H1 (cell line): ENCODE measurements around the gene SERPINA6. TPM values are rescaled to one million over a fixed set of nuclear protein-coding genes. Genes with fewer than 3 reads are reported as not detected.

Experiments used
- CTCF ChIA-PET: fragments of 300-600 bp; sonication (Branson Sonifier 250); formaldehyde crosslinking; loops from one replicate; lab custom pipeline; 2021; ENCODE audit not compliant: partially characterized antibody; lab: Charles Lee
- POLR2A ChIA-PET: fragments of 300-600 bp; sonication (Branson Sonifier 250); formaldehyde crosslinking; loops from one replicate; lab custom pipeline; 2021; ENCODE audit warnings: inconsistent platforms; ENCODE audit not compliant: partially characterized antibody; lab: Charles Lee
- DNase-seq, 2 experiments: peaks; one replicate each; pipeline versions ENCODE4 v3.0.0 to v3.0.0-alpha.2; 2010 to 2022; ENCODE audit warnings: low spot score in 2 of 2, low read depth in 1 of 2, mixed read lengths in 1 of 2
- FAIRE-seq: peaks from 2 replicates; lab custom pipeline; 2011; peaks lifted over from hg19 to GRCh38; lab: Jason Lieb, UNC
- H2AFZ ChIP-seq: 2 replicates; pipeline ENCODE4 v1.8.1; 2012; ENCODE audit warnings: low read length, inconsistent platforms
- H2AK5ac ChIP-seq: 2 replicates; pipeline ENCODE4 v1.6.1; 2013; ENCODE audit warnings: low read depth, low read length
- H2BK120ac ChIP-seq: replicated peaks from 2 replicates; pipeline ENCODE3; 2013; ENCODE audit warnings: low read depth, low read length, inconsistent platforms
- H2BK12ac ChIP-seq: 2 replicates; pipeline ENCODE4 v1.6.1; 2013; ENCODE audit warnings: low read depth, low read length
- H2BK15ac ChIP-seq: 2 replicates; pipeline ENCODE4 v1.6.1; 2013; ENCODE audit warnings: low read length
- H2BK20ac ChIP-seq: 2 replicates; pipeline ENCODE4 v1.6.1; 2013; ENCODE audit warnings: low read length
- H2BK5ac ChIP-seq: 2 replicates; pipeline ENCODE4 v1.6.1; 2013; ENCODE audit warnings: low read depth, low read length
- H3K14ac ChIP-seq: 2 replicates; pipeline ENCODE4 v1.6.1; 2013; ENCODE audit warnings: inconsistent platforms; ENCODE audit not compliant: insufficient read length
- H3K18ac ChIP-seq: 2 replicates; pipeline ENCODE4 v1.6.1; 2013; ENCODE audit warnings: low read length; ENCODE audit errors: extremely low read depth
- H3K23ac ChIP-seq: 2 replicates; pipeline ENCODE4 v1.6.1; 2013; ENCODE audit warnings: inconsistent platforms; ENCODE audit not compliant: insufficient read length
- H3K23me2 ChIP-seq: 2 replicates; pipeline ENCODE4 v1.6.1; 2013; ENCODE audit warnings: low read depth, low read length
- H3K27ac ChIP-seq: 2 replicates; pipeline ENCODE4 v1.6.1; 2011; ENCODE audit warnings: low read depth, low read length, inconsistent platforms
- H3K27me3 ChIP-seq, 4 experiments: replicated peaks in 1 of 4; 1 replicate in 1 of 4; 2 replicates in 3 of 4; pipeline versions ENCODE4 v1.6.1 to v1.8.1; 2011 to 2013; ENCODE audit warnings: low read length in 3 of 4, mild to moderate bottlenecking in 3 of 4, inconsistent platforms in 2 of 4, mixed read lengths in 2 of 4, moderate library complexity in 1 of 4; ENCODE audit not compliant: control insufficient read depth in 3 of 4, insufficient read depth in 3 of 4; ENCODE audit errors: extremely low read depth in 1 of 4
- H3K36me3 ChIP-seq, 4 experiments: 2 replicates each; pipeline versions ENCODE4 v1.6.1 to v1.8.1; 2011 to 2013; ENCODE audit warnings: mild to moderate bottlenecking in 4 of 4, low read length in 3 of 4, moderate library complexity in 2 of 4, control low read depth in 1 of 4, inconsistent platforms in 1 of 4; ENCODE audit not compliant: insufficient read depth in 4 of 4, control insufficient read depth in 2 of 4
- H3K4ac ChIP-seq: replicated peaks from 2 replicates; pipeline ENCODE3; 2013; ENCODE audit warnings: low read length, low read depth, mixed read lengths, inconsistent platforms; ENCODE audit not compliant: insufficient read length
- H3K4me1 ChIP-seq, 4 experiments: replicated peaks in 1 of 4; 1 replicate in 1 of 4; 2 replicates in 3 of 4; pipeline versions ENCODE4 v1.6.1 to v1.8.1; 2011 to 2013; ENCODE audit warnings: low read length in 3 of 4, inconsistent platforms in 2 of 4, mixed read lengths in 1 of 4; ENCODE audit not compliant: insufficient read depth in 4 of 4, control insufficient read depth in 3 of 4
- H3K4me2 ChIP-seq, 2 experiments: 2 replicates each; pipeline versions ENCODE4 v1.6.1 to v1.8.1; 2011 to 2013; ENCODE audit warnings: low read depth in 2 of 2, low read length in 2 of 2, control low read depth in 1 of 2, inconsistent platforms in 1 of 2, mild to moderate bottlenecking in 1 of 2; ENCODE audit not compliant: insufficient read depth in 1 of 2
- H3K4me3 ChIP-seq, 4 experiments: fragments of 200-600, 300-600 bp in 1 of 4; sonication (generic), shearing (Covaris generic), sonication (Bioruptor Twin) in 1 of 4; 2 replicates each; pipeline versions ENCODE4 v1.5.1 to v1.8.1; 2011 to 2016; ENCODE audit warnings: low read length in 4 of 4, low read depth in 3 of 4, control low read depth in 2 of 4, inconsistent platforms in 2 of 4, mild to moderate bottlenecking in 2 of 4, mixed read lengths in 1 of 4, moderate library complexity in 1 of 4; ENCODE audit not compliant: insufficient read depth in 2 of 4; ENCODE audit errors: extremely low read depth in 1 of 4
- H3K56ac ChIP-seq: replicated peaks from 2 replicates; pipeline ENCODE3; 2013; ENCODE audit warnings: low read depth, mild to moderate bottlenecking, mixed read lengths, low read length, inconsistent platforms; ENCODE audit not compliant: insufficient read length
- H3K79me1 ChIP-seq: 2 replicates; pipeline ENCODE4 v1.6.1; 2013; ENCODE audit warnings: low read depth, low read length, control low read depth
- H3K79me2 ChIP-seq, 2 experiments: 2 replicates each; pipeline versions ENCODE4 v1.6.1 to v1.8.1; 2012 to 2013; ENCODE audit warnings: low read length in 2 of 2, mild to moderate bottlenecking in 2 of 2, inconsistent platforms in 1 of 2; ENCODE audit not compliant: insufficient read depth in 2 of 2, control insufficient read depth in 1 of 2
- H3K9ac ChIP-seq, 4 experiments: replicated peaks in 1 of 4; 1 replicate in 1 of 4; 2 replicates in 3 of 4; pipeline versions ENCODE4 v1.6.1 to v1.8.1; 2011 to 2013; ENCODE audit warnings: low read depth in 3 of 4, low read length in 3 of 4, control low read depth in 2 of 4, mild to moderate bottlenecking in 2 of 4, moderate library complexity in 2 of 4, inconsistent platforms in 1 of 4; ENCODE audit errors: extremely low read depth in 1 of 4
- H3K9me3 ChIP-seq, 2 experiments: 2 replicates each; pipeline versions ENCODE4 v1.6.1 to v1.8.1; 2012 to 2013; ENCODE audit warnings: mild to moderate bottlenecking in 2 of 2, moderate library complexity in 2 of 2, control low read depth in 1 of 2, inconsistent platforms in 1 of 2, low read depth in 1 of 2, low read length in 1 of 2, mixed read lengths in 1 of 2; ENCODE audit not compliant: insufficient read depth in 2 of 2
- H4K20me1 ChIP-seq, 2 experiments: replicated peaks in 1 of 2; 2 replicates each; pipeline versions ENCODE3 to v1.8.1; 2011 to 2013; ENCODE audit warnings: inconsistent platforms in 2 of 2, low read length in 2 of 2, mild to moderate bottlenecking in 1 of 2; ENCODE audit not compliant: insufficient read depth in 2 of 2, control insufficient read depth in 1 of 2
- H4K5ac ChIP-seq: 2 replicates; pipeline ENCODE4 v1.6.1; 2013; ENCODE audit warnings: low read length, low read depth, mixed read lengths, inconsistent platforms; ENCODE audit not compliant: insufficient read length
- H4K8ac ChIP-seq: 2 replicates; pipeline ENCODE4 v1.8.0; 2013; ENCODE audit warnings: mild to moderate bottlenecking, moderate library complexity, low read length, inconsistent platforms; ENCODE audit not compliant: insufficient read depth; ENCODE audit errors: extremely low read depth
- H4K91ac ChIP-seq: replicated peaks from 2 replicates; pipeline ENCODE3; 2013; ENCODE audit warnings: low read length, mixed read lengths, inconsistent platforms; ENCODE audit not compliant: insufficient read length
- CBX8 ChIP-seq: fragments of 300-800, 300-1000 bp; sonication (generic); IDR thresholded peaks from 2 replicates; pipeline ENCODE4 v1.7.1; 2016; ENCODE audit warnings: low read depth, low read length, borderline replicate concordance
- CEBPB ChIP-seq: IDR thresholded peaks from 2 replicates; pipeline ENCODE4 v1.6.1; 2012; ENCODE audit warnings: low read depth, low read length
- EP300 ChIP-seq, 2 experiments: IDR thresholded peaks; 1 replicate in 1 of 2; 2 replicates in 1 of 2; pipeline ENCODE4 v1.6.1; 2011 to 2012; ENCODE audit warnings: low read depth in 2 of 2, low read length in 2 of 2, mild to moderate bottlenecking in 2 of 2, borderline replicate concordance in 1 of 2, inconsistent platforms in 1 of 2, moderate library complexity in 1 of 2
- FOSL1 ChIP-seq: IDR thresholded peaks from 2 replicates; pipeline ENCODE4 v1.6.1; 2011; ENCODE audit warnings: mild to moderate bottlenecking, low read depth, low read length, moderate library complexity; ENCODE audit not compliant: insufficient read depth
- JUND ChIP-seq: IDR thresholded peaks from 2 replicates; pipeline ENCODE4 v1.6.1; 2011; ENCODE audit warnings: mild to moderate bottlenecking, improper control_type of control experiment, low read length
- KDM1A ChIP-seq: fragments of 200-600, 300-600 bp; sonication (generic); IDR thresholded peaks from 2 replicates; pipeline ENCODE4 v1.7.1; 2016; ENCODE audit warnings: mild to moderate bottlenecking, low read length, borderline replicate concordance
- MAFK ChIP-seq: IDR thresholded peaks from 2 replicates; pipeline ENCODE4 v1.6.1; 2012; ENCODE audit warnings: low read depth, mild to moderate bottlenecking, improper control_type of control experiment, low read length
- POLR2AphosphoS5 ChIP-seq: IDR thresholded peaks from 2 replicates; pipeline ENCODE4 v1.6.1; 2011; ENCODE audit warnings: low read depth, low read length
- RAD21 ChIP-seq, 2 experiments: IDR thresholded peaks in 1 of 2; conservative IDR thresholded peaks in 1 of 2; 2 replicates each; pipeline ENCODE4 v1.6.1; 2011; ENCODE audit warnings: low read depth in 2 of 2, low read length in 2 of 2, improper control_type of control experiment in 1 of 2, inconsistent platforms in 1 of 2, mild to moderate bottlenecking in 1 of 2, moderate library complexity in 1 of 2
- RFX5 ChIP-seq: IDR thresholded peaks from 2 replicates; pipeline ENCODE4 v1.6.1; 2011; ENCODE audit warnings: low read depth, low read length, improper control_type of control experiment, borderline replicate concordance
- SP1 ChIP-seq: IDR thresholded peaks from 2 replicates; pipeline ENCODE4 v1.6.1; 2011; ENCODE audit warnings: low read depth, low read length
- TAF7 ChIP-seq: optimal IDR thresholded peaks from 2 replicates; pipeline ENCODE3; 2011; ENCODE audit warnings: low read depth, mild to moderate bottlenecking, inconsistent platforms, low read length, moderate library complexity, borderline replicate concordance
- TBP ChIP-seq: IDR thresholded peaks from 2 replicates; pipeline ENCODE4 v1.6.1; 2011; ENCODE audit warnings: low read depth, low read length, improper control_type of control experiment
- WGBS, 2 experiments: shearing (Covaris generic) in 1 of 2; methylation state at CpG; one replicate each; pipeline versions ENCODE4 v1.1.6 to v1.1.7; 2013 to 2015; ENCODE audit warnings: low lambda C conversion rate in 2 of 2, mixed read lengths in 2 of 2, inconsistent platforms in 1 of 2, low coverage in 1 of 2, missing lambda C conversion rate in 1 of 2; ENCODE audit not compliant: insufficient replicate concordance in 2 of 2, insufficient coverage in 1 of 2, insufficient read length in 1 of 2; ENCODE audit errors: extremely low coverage in 1 of 2, missing lambda C conversion rate in 1 of 2; 5-methylcytosine and 5-hydroxymethylcytosine counted together
- polyA plus RNA-seq, 7 experiments: library from polyadenylated mRNA; depleted of rRNA in 3 of 7; stranded (reverse) in 5 of 7; unstranded in 2 of 7; fragments of >200 nt in 5 of 7; fragments of 200-250 nt in 2 of 7; gene quantifications; 1 replicate in 5 of 7; 2 replicates in 1 of 7; 4 replicates in 1 of 7; pipeline versions ENCODE4 v1.2.1 to v1.2.3, GENCODE V29; 2011 to 2013; ENCODE audit warnings: missing spikeins in 2 of 7, mixed read lengths in 2 of 7
- total RNA-seq: library from RNA; stranded (reverse); fragmentation: NEBNext Ultra II Directional; extraction: Animal tissue kit (Norgen Biotek cat#: 25700); gene quantifications from 2 replicates; pipeline ENCODE4 v1.2.1, GENCODE V29; 2021

The SERPINA6 gene
- total and polyA plus RNA-seq, 2 of the 8 experiments (the other 6 are each of a cell fraction or from before 2014, with no cell fraction given) = not detected

- H3K27me3 ChIP-seq = no peaks in the 10 kb centered on the region
- TF ChIP-seq KDM1A = no peak
- TF ChIP-seq SP1 = no peak
- TF ChIP-seq CBX8 = no peak
- no peak for TF ChIP-seq EP300 (IDR thresholded peaks at IDR 0.05; ENCODE audit: borderline replicate concordance in 1 of 2, low read depth in 2 of 2, low read length in 2 of 2)
- no peak for TF ChIP-seq CEBPB
- TF ChIP-seq FOSL1 = no peak
- no peak for TF ChIP-seq TAF7
- no peak for TF ChIP-seq POLR2AphosphoS5
- TF ChIP-seq RFX5 = no peak
- TF ChIP-seq RAD21 (IDR thresholded peaks at IDR 0.05 in 1 of 2, conservative IDR thresholded peaks at IDR 0.05 in 1 of 2; ENCODE audit: low read depth in 2 of 2, low read length in 2 of 2) = no peak
- no peak for TF ChIP-seq MAFK
- TF ChIP-seq TBP = no peak
- no peak for TF ChIP-seq JUND
- H4K20me1 ChIP-seq = no peaks in the 10 kb centered on the region
- peaks cover 0 to 4% (median 0%) of the 10 kb centered on the region in 4 experiments; a peak in 3 of 7 replicates for H3K4me1 ChIP-seq
- FAIRE-seq = no peak
- H4K8ac ChIP-seq = no peak overlapping the region
- no peak overlapping the region for H3K18ac ChIP-seq
- H3K27ac ChIP-seq = no peak overlapping the region
- no peak overlapping the region for H2BK120ac ChIP-seq
- H3K4ac ChIP-seq = no peak overlapping the region
- no peak overlapping the region for H3K4me3 ChIP-seq
- no peak overlapping the region for H3K4me2 ChIP-seq
- H4K5ac ChIP-seq = no peak overlapping the region
- no peaks in the 10 kb centered on the region for H3K79me2 ChIP-seq
- H3K36me3 ChIP-seq = no peaks in the 10 kb centered on the region
- no peaks in the 10 kb centered on the region; the same call in 1 of the 2 replicates for H3K23me2 ChIP-seq
- no peak overlapping the region for H3K56ac ChIP-seq
- 82% methylated on average over 7 of the region's 7 CpGs; no CpG with 5 or more reads in 1 of the 2 experiments for WGBS, 2 experiments
- CTCF ChIA-PET = no interaction called here
- DNase-seq = no peak
- H2BK20ac ChIP-seq = no peak overlapping the region
- H3K14ac ChIP-seq = no peak overlapping the region
- POLR2A ChIA-PET = no interaction called here
- H2BK5ac ChIP-seq = no peak overlapping the region
- no peak overlapping the region for H2AFZ ChIP-seq
- H3K9ac ChIP-seq = no peak overlapping the region
- H2BK15ac ChIP-seq = no peak overlapping the region
- H3K79me1 ChIP-seq = no peaks in the 10 kb centered on the region
- no peak overlapping the region for H2BK12ac ChIP-seq
- no peaks in the 10 kb centered on the region for H3K9me3 ChIP-seq
- no peak overlapping the region for H4K91ac ChIP-seq
- no peak overlapping the region for H3K23ac ChIP-seq
- no peak overlapping the region for H2AK5ac ChIP-seq
Measured at GRCh38 chr14:94368956-94369355, 45.8 kb upstream of the SERPINA6 start.
